Stimulated activated CD8-positive, alpha-beta memory T cell treated with anti-CD3 and anti-CD28 coated beads, Interleukin-2, amount 100 ng/mL, for 48 hours (primary cell): ENCODE measurements around the gene CATSPERE.
"Not testable (repeated sequence)": the region's sequence is repeated elsewhere in the genome, so short reads cannot be mapped to it uniquely, and the experiment has no call there.

Experiments used
- DNase-seq, 2 donors: peaks; one replicate each; pipeline ENCODE4 v3.0.0-alpha.2; 2020; ENCODE audit warnings: low read depth in 2 of 2

Gene CATSPERE

GRCh38 chr1:244449936-244450508 is 11.1 kb upstream of the CATSPERE start:
- no peak for DNase-seq

- peak; percentile 46 to 55 for DNase-seq
Measured at GRCh38 chr1:244450597-244451538, 10.2 kb upstream of the CATSPERE start.

- no peak for DNase-seq
Measured at GRCh38 chr1:244451539-244451950, 9.5 kb upstream of the CATSPERE start, which contains the start of gene ADSS2. TSS of gene ADSS2 (minus strand) at chr1:244451909. CDS start at chr1:244451817, 92 bp downstream.

- DNase-seq, result peak; percentile 98
Measured at GRCh38 chr1:244451951-244452795, 8.9 kb upstream of the CATSPERE start.

- no peak for DNase-seq
Measured at GRCh38 chr1:244454412-244454811, 6.7 kb upstream of the CATSPERE start.

GRCh38 chr1:244456586-244456985 is 4.5 kb upstream of the CATSPERE start:
- DNase-seq, result no peak

- no peak for DNase-seq
Measured at GRCh38 chr1:244458781-244459180, 2.3 kb upstream of the CATSPERE start.

- no peak for DNase-seq
Measured at GRCh38 chr1:244460197-244460596, 876 bp upstream of the CATSPERE start.

- DNase-seq, result no peak
Measured at GRCh38 chr1:244466724-244467123, 5.7 kb downstream of the CATSPERE start.

GRCh38 chr1:244473059-244473605 is 12.1 kb downstream of the CATSPERE start:
- no peak for DNase-seq

- DNase-seq, result not testable (repeated sequence)
Measured at GRCh38 chr1:244484971-244485370, 23.9 kb downstream of the CATSPERE start.

GRCh38 chr1:244494653-244495052 is 33.6 kb downstream of the CATSPERE start:
- no peak for DNase-seq

- no peak for DNase-seq
Measured at GRCh38 chr1:244496186-244496585, 35.1 kb downstream of the CATSPERE start.

- no peak for DNase-seq
Measured at GRCh38 chr1:244497805-244498204, 36.7 kb downstream of the CATSPERE start.

GRCh38 chr1:244499484-244499883 is 38.4 kb downstream of the CATSPERE start:
- DNase-seq, result not testable (repeated sequence)

- DNase-seq, result not testable (repeated sequence)
Measured at GRCh38 chr1:244500515-244500914, 39.4 kb downstream of the CATSPERE start.

GRCh38 chr1:244502630-244503029 is 41.6 kb downstream of the CATSPERE start:
- DNase-seq, result no peak

GRCh38 chr1:244513493-244513892 is 52.4 kb downstream of the CATSPERE start:
- no peak for DNase-seq

GRCh38 chr1:244515680-244516079 is 54.6 kb downstream of the CATSPERE start:
- no peak for DNase-seq

- DNase-seq, result no peak
Measured at GRCh38 chr1:244536316-244536715, 75.2 kb downstream of the CATSPERE start.

GRCh38 chr1:244545511-244545910 is 84.4 kb downstream of the CATSPERE start:
- DNase-seq, result no peak
